ENCODE data around the gene ROM1.

DNA sequence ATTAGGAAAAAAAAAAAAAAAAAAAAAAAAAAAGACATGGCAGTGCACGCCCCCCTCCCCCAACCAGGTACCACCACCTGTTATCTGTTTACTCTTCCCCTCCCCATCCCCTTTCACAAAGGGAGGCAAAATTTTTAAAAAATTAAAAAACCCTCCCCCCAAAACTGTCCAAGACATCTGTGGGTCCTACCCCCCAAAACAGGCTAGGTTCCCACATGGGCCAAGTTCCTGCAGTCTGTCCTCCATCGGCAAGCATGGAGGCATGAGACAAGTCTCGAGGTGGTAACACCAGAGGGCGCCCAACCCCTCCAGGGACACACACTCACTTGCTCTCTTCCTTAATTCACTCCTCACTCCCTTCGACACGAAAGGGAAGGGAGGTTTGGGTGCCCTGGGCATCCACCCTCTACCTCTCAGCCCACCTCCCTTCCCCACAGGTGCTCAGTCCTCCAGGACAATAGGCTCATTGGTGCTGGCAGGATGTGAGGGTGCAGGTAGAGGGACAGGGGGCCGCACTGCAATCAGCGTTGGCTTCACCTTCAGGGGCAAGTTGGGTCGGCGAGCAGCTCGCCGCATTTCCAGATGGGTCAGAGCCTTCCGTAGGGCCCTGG is 19.5 kb upstream of the ROM1 start:
- TF ChIP-seq ZSCAN20 (CRISPR knock-in tag; IDR thresholded peaks at IDR 0.05) (no peak), CTCF (IDR thresholded peaks at IDR 0.05) (peak; percentile 63), MAX (IDR thresholded peaks at IDR 0.05) (0 out of 2 replicates have a peak, but pooled peaks have one; percentile 46), BCL3 (IDR thresholded peaks at IDR 0.05) (no peak), CHD2 (IDR thresholded peaks at IDR 0.05; ENCODE audit: low read length, partially characterized antibody) (no peak), POLR2A (IDR thresholded peaks at IDR 0.05; ENCODE audit: low read length) (no peak), RNF2 (IDR thresholded peaks at IDR 0.05; ENCODE audit: borderline replicate concordance, low read depth) (no peak), RAD21 (conservative IDR thresholded peaks at IDR 0.05 in 1 of 2, IDR thresholded peaks at IDR 0.05 in 1 of 2) (peak; percentile 56 to 58; a peak in 4 of 5 replicates), HOXA7 (CRISPR knock-in tag; IDR thresholded peaks at IDR 0.05) (no peak)
- TF ChIP-seq, protein P1, sequence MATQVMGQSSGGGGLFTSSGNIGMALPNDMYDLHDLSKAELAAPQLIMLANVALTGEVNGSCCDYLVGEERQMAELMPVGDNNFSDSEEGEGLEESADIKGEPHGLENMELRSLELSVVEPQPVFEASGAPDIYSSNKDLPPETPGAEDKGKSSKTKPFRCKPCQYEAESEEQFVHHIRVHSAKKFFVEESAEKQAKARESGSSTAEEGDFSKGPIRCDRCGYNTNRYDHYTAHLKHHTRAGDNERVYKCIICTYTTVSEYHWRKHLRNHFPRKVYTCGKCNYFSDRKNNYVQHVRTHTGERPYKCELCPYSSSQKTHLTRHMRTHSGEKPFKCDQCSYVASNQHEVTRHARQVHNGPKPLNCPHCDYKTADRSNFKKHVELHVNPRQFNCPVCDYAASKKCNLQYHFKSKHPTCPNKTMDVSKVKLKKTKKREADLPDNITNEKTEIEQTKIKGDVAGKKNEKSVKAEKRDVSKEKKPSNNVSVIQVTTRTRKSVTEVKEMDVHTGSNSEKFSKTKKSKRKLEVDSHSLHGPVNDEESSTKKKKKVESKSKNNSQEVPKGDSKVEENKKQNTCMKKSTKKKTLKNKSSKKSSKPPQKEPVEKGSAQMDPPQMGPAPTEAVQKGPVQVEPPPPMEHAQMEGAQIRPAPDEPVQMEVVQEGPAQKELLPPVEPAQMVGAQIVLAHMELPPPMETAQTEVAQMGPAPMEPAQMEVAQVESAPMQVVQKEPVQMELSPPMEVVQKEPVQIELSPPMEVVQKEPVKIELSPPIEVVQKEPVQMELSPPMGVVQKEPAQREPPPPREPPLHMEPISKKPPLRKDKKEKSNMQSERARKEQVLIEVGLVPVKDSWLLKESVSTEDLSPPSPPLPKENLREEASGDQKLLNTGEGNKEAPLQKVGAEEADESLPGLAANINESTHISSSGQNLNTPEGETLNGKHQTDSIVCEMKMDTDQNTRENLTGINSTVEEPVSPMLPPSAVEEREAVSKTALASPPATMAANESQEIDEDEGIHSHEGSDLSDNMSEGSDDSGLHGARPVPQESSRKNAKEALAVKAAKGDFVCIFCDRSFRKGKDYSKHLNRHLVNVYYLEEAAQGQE (IDR thresholded peaks at IDR 0.05), result no peak
